ENCODE results near the gene ARMC7. TPM values are rescaled to one million over a fixed set of nuclear protein-coding genes. Genes with fewer than 3 reads are reported as not detected.

Gene ARMC7
- total RNA-seq, 1 donor from 2014 or later, result 7.9 TPM

DNA sequence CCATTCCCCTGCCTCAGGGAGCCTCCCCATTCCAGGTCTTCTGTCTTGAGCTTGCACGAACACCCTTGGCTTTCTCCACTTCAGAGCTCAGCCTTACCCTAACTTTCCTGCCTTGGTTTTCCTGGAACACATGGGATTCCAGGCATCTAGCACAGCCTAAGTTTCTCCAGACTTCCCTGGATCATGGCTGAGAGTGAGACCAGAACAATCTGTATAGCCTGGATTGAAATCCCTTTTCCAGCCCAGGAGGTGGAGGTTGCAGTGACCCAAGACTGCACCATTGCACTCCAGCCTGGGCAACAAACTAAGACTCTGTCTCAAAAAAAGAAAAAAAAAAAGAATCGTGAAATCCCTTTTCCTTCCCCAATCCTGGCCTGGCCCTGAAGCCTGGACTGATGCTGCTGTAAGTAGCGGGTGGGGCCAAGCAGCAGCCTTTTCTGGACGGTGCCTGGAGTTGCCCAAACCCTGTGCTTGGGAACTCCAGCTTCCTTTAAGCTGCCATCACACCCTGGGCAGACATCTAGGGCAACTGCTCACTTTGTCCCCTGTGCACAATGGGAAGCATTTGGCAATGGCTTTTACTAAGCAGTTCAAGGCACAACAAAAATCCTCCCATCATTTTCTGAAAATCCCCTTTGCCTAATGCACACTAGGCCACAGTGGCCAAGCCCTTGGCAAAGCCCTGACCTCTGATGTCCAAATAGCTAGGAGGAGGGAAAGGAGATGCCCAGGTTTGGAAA, 34.0 kb upstream of the ARMC7 start:
- Histone ChIP-seq H3K4me3 (ENCODE audit: low read depth, low read length) (no peak overlapping the region), H3K36me3 (ENCODE audit: control insufficient read depth, insufficient read depth, low read length) (no peaks in the 10 kb centered on the region), H3K27me3 (ENCODE audit: control insufficient read depth, insufficient read depth, low read length) (no peaks in the 10 kb centered on the region)
- DNase-seq (ENCODE audit: low read depth), result no peak
- TF ChIP-seq, protein P1, sequence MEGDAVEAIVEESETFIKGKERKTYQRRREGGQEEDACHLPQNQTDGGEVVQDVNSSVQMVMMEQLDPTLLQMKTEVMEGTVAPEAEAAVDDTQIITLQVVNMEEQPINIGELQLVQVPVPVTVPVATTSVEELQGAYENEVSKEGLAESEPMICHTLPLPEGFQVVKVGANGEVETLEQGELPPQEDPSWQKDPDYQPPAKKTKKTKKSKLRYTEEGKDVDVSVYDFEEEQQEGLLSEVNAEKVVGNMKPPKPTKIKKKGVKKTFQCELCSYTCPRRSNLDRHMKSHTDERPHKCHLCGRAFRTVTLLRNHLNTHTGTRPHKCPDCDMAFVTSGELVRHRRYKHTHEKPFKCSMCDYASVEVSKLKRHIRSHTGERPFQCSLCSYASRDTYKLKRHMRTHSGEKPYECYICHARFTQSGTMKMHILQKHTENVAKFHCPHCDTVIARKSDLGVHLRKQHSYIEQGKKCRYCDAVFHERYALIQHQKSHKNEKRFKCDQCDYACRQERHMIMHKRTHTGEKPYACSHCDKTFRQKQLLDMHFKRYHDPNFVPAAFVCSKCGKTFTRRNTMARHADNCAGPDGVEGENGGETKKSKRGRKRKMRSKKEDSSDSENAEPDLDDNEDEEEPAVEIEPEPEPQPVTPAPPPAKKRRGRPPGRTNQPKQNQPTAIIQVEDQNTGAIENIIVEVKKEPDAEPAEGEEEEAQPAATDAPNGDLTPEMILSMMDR (IDR thresholded peaks at IDR 0.05; ENCODE audit: insufficient read depth, low read length, poor library complexity, severe bottlenecking), result no peak

DNA sequence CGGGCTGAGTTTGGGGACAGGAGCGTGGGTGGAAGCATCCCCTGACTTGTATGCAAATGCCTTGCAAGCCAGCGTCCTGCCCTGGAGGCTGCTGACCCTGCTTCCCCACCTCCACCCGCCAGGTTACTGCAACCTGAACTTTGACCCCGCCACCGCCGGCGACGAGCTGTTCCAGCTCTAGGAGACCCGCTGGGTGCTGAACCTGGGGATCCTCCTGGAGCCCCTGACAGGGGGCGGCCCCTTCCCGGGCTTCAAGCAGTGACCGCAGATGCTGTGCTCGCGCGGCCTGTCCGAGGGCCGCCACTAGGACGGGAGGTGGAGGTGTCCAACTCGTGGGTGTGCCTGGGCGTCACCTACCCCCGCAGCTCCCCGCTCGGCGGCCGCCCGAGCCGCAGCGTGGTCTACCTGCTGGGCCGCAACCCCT, 32.7 kb upstream of the ARMC7 start:
- H3K4me3 ChIP-seq (ENCODE audit: low read depth, low read length), result no peak overlapping the region
- no peaks in the 10 kb centered on the region for H3K36me3 ChIP-seq (ENCODE audit: control insufficient read depth, insufficient read depth, low read length)
- TF ChIP-seq, protein P1 (IDR thresholded peaks at IDR 0.05; ENCODE audit: insufficient read depth, low read length, poor library complexity, severe bottlenecking), result no peak
- DNase-seq (ENCODE audit: low read depth), result no peak
- no peaks in the 10 kb centered on the region for H3K27me3 ChIP-seq (ENCODE audit: control insufficient read depth, insufficient read depth, low read length)

DNA sequence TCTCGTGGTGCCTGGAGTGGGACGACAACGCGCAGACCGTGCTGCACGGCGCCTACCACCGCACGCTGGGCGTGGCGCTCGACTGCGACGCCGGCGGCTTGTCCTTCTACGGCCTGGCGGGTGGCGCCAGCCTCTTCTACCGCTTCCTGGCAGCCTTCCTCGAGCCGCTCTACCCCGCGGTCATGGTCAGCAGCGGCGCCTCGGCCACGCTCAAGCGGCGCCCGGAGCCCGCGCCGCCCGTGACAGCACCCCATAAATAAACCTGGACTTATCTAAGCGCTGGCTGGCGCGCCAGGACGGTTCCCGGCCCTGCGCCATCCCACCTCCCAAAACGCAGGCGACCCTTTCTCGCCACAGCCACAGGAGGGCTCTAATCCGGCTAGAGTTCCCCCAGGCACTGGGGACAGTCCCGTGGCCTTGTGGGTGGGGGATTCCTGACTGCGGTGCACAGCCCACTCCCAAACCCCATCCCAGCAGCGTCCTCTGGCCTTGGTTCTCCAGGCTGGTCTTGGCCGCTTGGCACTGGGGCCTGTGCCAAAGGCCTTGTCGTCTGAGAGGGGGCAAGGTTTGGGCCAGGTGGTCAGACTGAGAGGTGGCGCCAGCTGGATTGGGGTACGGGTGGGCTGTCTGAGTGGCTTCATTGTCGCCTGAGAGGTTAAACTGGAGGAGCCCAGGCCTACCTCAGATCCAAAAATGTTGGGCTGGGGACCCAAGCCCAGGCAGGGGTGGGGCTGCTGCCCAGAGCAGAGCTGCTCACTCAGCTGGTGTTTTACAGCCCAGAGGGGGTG, 32.1 kb upstream of the ARMC7 start:
- Histone ChIP-seq H3K27me3 (ENCODE audit: control insufficient read depth, insufficient read depth, low read length) (no peaks in the 10 kb centered on the region), H3K36me3 (ENCODE audit: control insufficient read depth, insufficient read depth, low read length) (no peaks in the 10 kb centered on the region), H3K4me3 (ENCODE audit: low read depth, low read length) (no peak overlapping the region)
- no peak for DNase-seq (ENCODE audit: low read depth)
- TF ChIP-seq, protein P1 (IDR thresholded peaks at IDR 0.05; ENCODE audit: insufficient read depth, low read length, poor library complexity, severe bottlenecking), result no peak

DNA sequence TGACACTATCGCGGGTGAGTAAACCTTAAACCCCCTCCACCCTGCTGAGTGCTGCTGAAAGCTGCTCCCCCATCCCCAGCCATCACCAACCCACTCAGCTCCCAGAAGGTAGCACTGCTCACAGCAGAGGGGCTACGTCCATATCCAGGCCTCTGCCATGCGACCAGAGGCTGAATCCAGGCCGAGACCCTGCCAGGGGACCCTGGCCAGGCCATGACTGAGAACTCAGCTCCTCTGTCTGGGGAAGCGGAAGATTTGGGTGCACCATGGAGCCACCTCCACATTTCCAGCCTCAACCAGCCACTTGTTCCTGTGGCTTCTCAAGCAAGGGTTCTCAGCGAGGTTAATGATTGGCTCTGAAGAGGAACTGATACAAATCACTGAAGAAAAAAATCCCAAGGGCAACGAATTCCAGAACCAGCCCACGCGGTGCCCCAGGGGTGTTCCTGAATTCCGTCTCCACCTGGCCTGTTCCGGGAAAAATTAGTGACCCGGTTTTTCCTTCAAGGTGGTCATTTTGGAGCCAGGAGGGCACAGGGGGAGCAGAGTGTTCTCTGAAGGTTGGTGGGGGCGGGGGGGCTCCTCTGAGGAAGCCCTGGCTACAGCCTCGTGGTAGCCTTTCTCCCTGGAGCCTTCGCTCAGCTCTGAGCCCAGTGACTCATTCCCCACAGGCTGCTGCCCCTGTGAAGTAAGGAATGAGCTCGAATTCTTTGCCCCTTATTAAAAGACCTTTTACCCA, 31.3 kb upstream of the ARMC7 start:
- peak; percentile 84 for DNase-seq (ENCODE audit: low read depth)
- no peak overlapping the region for H3K4me3 ChIP-seq (ENCODE audit: low read depth, low read length)
- H3K27me3 ChIP-seq (ENCODE audit: control insufficient read depth, insufficient read depth, low read length), result no peaks in the 10 kb centered on the region
- TF ChIP-seq, protein P1 (IDR thresholded peaks at IDR 0.05; ENCODE audit: insufficient read depth, low read length, poor library complexity, severe bottlenecking), result no peak
- H3K36me3 ChIP-seq (ENCODE audit: control insufficient read depth, insufficient read depth, low read length), result no peaks in the 10 kb centered on the region

DNA sequence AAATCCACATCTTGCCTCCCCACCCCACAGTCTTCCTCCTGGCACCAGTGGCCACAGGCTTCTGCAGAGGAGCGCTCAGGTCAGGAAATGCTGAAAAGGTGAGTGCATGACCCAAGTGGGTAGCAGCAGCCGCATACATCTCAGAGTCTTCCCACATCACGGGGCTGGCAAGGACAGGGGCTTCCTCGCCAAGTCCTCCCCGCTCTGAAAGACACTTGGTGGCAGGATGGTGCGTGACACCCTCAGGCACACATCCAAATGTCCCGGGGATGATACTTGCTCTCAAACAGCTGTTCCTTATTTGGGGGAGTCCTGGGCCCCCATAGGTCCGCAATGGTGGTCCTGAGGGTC, 30.8 kb upstream of the ARMC7 start:
- no peak overlapping the region for H3K4me3 ChIP-seq (ENCODE audit: low read depth, low read length)
- H3K27me3 ChIP-seq (ENCODE audit: control insufficient read depth, insufficient read depth, low read length), result no peaks in the 10 kb centered on the region
- DNase-seq (ENCODE audit: low read depth), result no peak
- no peaks in the 10 kb centered on the region for H3K36me3 ChIP-seq (ENCODE audit: control insufficient read depth, insufficient read depth, low read length)
- TF ChIP-seq, protein P1 (IDR thresholded peaks at IDR 0.05; ENCODE audit: insufficient read depth, low read length, poor library complexity, severe bottlenecking), result no peak
